ENCODE measurements around the gene SMYD3. TPM values are rescaled to one million over a fixed set of nuclear protein-coding genes. Genes with fewer than 3 reads are reported as not detected.

The SMYD3 gene
- total RNA-seq, 6 experiments from 2014 or later, result 6.3 to 10.0 (median 6.6) TPM

GRCh38 chr1:246160905-246161304 is 346.2 kb downstream of the SMYD3 start:
- Histone ChIP-seq H3K27ac (no peak overlapping the region), H3K9me3 (no peaks in the 10 kb centered on the region), H3K4me1 (no peaks in the 10 kb centered on the region), H3K27me3 (no peaks in the 10 kb centered on the region), H3K4me3 (no peak overlapping the region), H3K36me3 (no peaks in the 10 kb centered on the region)
- no peak for ATAC-seq
- intact Hi-C loops (cut with DNase I), result no loop called here
- 83% methylated on average over 3 of the region's 10 CpGs for WGBS (ENCODE audit: insufficient coverage, low coverage, low lambda C conversion rate, missing lambda C conversion rate)
- DNase-seq, result no peak
- TF ChIP-seq CTCF (IDR thresholded peaks at IDR 0.05), result no peak
- TF ChIP-seq POLR2A (IDR thresholded peaks at IDR 0.05), result no peak

GRCh38 chr1:246160374-246160773 is 346.7 kb downstream of the SMYD3 start:
- TF ChIP-seq POLR2A (IDR thresholded peaks at IDR 0.05) (no peak), CTCF (IDR thresholded peaks at IDR 0.05) (no peak)
- intact Hi-C loops (cut with DNase I), result no loop called here
- DNase-seq, result no peak
- H3K27me3 ChIP-seq, result no peaks in the 10 kb centered on the region
- H3K4me3 ChIP-seq, result no peak overlapping the region
- WGBS (ENCODE audit: insufficient coverage, low coverage, low lambda C conversion rate, missing lambda C conversion rate), result 69% methylated on average over 4 of the region's 4 CpGs
- no peak for ATAC-seq
- no peaks in the 10 kb centered on the region for H3K9me3 ChIP-seq
- no peak overlapping the region for H3K27ac ChIP-seq
- no peaks in the 10 kb centered on the region for H3K4me1 ChIP-seq
- H3K36me3 ChIP-seq, result no peaks in the 10 kb centered on the region

GRCh38 chr1:246159279-246160227 is 347.5 kb downstream of the SMYD3 start:
- ATAC-seq (no peak), DNase-seq (no peak)
- Histone ChIP-seq H3K4me3 (no peak overlapping the region), H3K4me1 (no peaks in the 10 kb centered on the region), H3K27ac (no peak overlapping the region), H3K9me3 (no peaks in the 10 kb centered on the region), H3K27me3 (no peaks in the 10 kb centered on the region), H3K36me3 (no peaks in the 10 kb centered on the region)
- TF ChIP-seq CTCF (IDR thresholded peaks at IDR 0.05) (no peak), POLR2A (IDR thresholded peaks at IDR 0.05) (no peak)
- WGBS (ENCODE audit: insufficient coverage, low coverage, low lambda C conversion rate, missing lambda C conversion rate), result 88% methylated on average over 4 of the region's 9 CpGs
- intact Hi-C loops (cut with DNase I), result no loop called here

- H3K27me3 ChIP-seq, result no peaks in the 10 kb centered on the region
- ATAC-seq, result no peak
- H3K36me3 ChIP-seq, result no peaks in the 10 kb centered on the region
- no peaks in the 10 kb centered on the region for H3K9me3 ChIP-seq
- TF ChIP-seq POLR2A (IDR thresholded peaks at IDR 0.05) (no peak), CTCF (IDR thresholded peaks at IDR 0.05) (no peak)
- no peaks in the 10 kb centered on the region for H3K4me1 ChIP-seq
- WGBS (ENCODE audit: insufficient coverage, low coverage, low lambda C conversion rate, missing lambda C conversion rate), result 62% methylated on average over 2 of the region's 2 CpGs
- H3K4me3 ChIP-seq, result no peak overlapping the region
- intact Hi-C loops (cut with DNase I), result no loop called here
- no peak for DNase-seq
- H3K27ac ChIP-seq, result no peak overlapping the region
Observed at GRCh38 chr1:246158131-246158530, 348.9 kb downstream of the SMYD3 start.
